GM21723 (cell line): ENCODE measurements around the gene CCDC141.
"Not testable (repeated sequence)": the region's sequence is repeated elsewhere in the genome, so short reads cannot be mapped to it uniquely, and the experiment has no call there.

Source experiments
- ATAC-seq: cut with Tn5 transposase; IDR thresholded peaks from one replicate; pipeline ENCODE4 v1.9.1; 2021; ENCODE audit warnings: mild to moderate bottlenecking, moderate library complexity; ENCODE audit not compliant: unreplicated experiment

CCDC141 gene

GRCh38 chr2:179045602-179046001, 4.3 kb downstream of the CCDC141 start:
- not testable (repeated sequence) for ATAC-seq

GRCh38 chr2:179044500-179044899, 5.4 kb downstream of the CCDC141 start:
- ATAC-seq, result no peak

DNA sequence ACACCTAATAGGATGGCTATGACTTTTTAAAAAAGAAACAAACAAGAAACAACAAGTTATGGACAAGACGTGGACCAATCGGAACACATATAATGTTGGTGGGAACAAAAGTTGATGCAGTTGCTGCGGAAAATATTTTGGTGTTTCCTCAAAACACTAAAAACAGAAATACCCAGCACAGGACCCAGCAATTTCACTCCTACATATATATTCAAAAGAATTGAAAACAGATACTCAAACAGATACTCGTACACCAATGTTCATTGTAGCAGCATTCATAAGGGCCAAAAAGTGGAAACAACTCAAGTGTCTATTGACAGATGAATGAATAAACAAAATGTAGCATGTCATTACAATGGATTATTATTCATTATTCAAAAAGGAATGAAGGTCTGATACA, 12.1 kb downstream of the CCDC141 start:
- ATAC-seq, result peak; percentile 64

DNA sequence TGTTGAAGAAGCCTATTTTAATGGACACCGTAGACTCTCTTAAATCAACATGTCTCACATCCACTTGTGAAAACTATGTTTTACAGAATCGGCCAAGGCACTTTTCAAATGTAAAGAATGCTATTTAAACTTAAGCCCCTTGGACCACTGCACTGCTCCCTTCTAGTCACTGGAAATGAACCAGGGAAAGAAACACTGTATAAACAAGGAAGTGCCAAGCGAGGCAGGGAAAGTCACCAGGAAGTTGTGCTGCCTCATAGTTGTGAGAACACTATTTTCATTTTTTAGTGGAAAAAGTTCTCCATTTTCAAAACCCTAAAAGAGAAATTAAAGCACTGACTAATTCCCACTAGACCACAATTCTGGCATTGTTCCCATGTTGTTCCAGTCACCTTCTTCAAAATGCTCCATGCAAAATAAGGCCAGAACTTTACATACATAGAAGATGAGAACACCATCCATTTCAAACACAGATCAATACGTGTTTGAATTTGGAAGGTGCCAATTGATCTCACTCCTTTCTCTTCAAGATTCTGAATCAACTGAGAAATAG, 13.5 kb downstream of the CCDC141 start:
- ATAC-seq, result no peak

DNA sequence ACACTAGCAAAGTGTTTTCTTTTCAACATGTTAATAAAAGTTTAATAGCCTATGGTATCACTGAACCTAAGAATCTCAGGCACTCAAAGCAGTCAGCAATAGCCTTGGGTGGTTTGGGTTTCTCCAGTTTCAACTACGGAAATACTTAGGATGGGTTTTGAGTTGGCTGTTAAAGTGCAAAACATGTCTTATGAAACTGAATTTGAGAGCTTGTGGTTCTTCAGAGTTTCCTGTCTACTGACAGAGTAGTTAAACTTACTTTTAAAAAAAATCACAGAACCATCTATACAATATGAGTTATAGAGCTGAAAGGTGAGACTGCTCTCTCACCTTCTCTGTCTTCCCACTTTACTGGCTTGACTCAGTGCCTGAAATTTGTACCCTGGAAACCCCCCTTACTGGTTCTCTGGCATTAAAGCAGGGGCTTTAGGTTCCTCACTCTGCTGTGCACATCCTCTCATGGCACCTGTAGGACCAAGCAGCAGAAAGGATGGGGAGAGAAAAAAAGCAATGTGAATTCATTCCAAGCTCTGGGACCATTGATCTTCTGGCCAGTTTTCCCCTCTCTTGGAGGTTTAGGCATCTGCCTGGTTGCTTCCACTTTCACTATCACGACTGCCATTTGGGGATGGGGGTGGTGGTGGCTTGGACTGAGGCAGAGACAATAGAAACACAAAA, 18.1 kb downstream of the CCDC141 start:
- ATAC-seq, result peak; percentile 99

DNA sequence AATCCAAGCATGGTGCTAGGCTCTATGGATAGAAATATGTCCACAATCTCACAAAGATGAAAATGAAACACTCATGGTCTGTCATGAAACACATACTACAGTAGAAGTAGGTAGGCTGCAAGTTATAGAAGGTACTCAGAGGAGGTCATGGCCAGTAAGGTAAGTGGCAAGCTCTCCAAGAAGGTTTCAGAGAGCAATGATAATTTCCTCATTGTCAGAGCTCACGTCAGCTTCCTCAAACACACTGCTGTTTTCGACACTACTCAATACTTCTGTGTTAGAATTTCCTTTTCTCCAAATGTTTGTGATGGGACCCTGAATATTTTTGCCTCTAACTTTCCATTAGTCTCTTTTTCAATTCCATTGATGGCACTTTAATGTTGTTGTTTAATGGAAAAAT, 25.5 kb downstream of the CCDC141 start:
- no peak for ATAC-seq

- no peak for ATAC-seq
Measured at GRCh38 chr2:179022685-179023084, 27.3 kb downstream of the CCDC141 start.

DNA sequence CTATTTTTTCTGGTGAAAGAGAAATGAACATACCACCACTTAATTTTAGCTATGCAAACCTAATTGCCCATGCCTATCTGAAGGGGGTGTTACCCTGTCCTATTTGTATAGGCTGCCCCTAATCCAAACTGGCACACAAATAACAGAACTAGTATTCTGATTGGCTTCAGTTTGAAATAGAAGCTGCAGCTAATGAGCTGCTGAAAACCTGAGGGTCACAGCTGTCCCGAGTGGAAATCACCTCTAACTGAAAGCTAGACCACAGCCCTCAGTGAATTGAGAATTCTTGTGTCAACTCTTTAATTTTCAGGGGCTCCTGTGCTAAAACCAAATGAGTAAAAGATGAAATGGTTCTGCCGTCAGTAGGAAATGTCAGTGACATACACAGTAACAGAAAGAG, 28.7 kb downstream of the CCDC141 start:
- peak; percentile 68 for ATAC-seq

DNA sequence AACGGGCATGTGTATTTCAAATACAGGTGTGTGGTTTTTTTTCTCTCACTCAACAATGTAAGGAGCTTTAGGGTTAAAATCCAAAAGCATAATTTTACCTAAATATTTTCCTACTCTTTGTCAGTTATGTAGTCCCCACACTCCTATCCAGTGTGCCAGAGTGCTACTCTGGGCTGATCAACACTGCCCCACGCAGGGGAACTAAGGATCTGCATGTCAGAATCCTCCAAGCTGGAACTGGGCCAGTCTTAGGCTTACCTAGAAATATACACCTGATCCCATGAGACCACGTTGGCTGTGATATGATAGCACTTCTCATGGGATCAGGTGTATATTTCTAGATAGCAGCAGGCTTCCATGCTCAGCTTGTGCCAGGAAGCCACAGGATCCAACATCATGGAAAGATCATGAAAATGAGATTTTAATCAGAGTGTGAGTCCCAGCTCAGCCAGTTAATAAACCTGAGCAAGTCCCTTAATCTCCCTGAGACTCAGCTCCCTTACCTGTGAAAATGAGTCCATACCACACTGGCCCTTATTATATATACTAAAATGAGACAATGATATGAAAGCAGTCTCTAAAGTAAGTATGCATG, 29.7 kb downstream of the CCDC141 start:
- peak; percentile 54 for ATAC-seq

GRCh38 chr2:179019260-179019659, 30.7 kb downstream of the CCDC141 start:
- ATAC-seq, result no peak

DNA sequence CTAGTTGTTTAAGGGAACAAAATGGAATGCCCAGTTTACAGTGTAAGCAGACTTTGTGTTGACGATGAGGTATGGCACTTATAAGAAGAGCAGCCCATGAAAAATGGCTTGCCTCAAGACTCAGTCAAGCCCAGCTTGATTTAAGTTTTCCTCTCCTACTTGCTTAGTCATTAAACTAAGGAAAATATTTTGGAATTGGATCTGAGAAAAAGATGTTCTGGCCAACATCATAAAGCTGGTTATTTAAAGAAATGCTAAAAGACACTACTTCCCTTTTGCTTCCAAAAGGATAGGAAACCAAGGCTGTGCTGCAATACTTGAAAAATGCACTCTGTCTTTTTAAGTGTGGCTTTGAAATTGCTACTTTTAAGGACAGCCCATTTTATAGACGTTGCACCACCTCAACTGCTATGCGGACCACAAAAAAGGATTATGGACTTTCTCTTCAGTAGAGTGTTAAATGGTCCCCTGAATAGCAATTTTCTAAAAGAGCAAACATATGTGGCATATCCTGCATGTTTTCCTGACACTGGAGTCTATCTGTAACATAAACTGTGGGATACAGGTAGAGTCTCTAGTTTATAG, 32.1 kb downstream of the CCDC141 start:
- no peak for ATAC-seq

- ATAC-seq, result not testable (repeated sequence)
Measured at GRCh38 chr2:179014189-179014588, 35.7 kb downstream of the CCDC141 start.

- ATAC-seq, result no peak
Measured at GRCh38 chr2:179005976-179006375, 44.0 kb downstream of the CCDC141 start.

GRCh38 chr2:178999476-178999875, 50.5 kb downstream of the CCDC141 start:
- no peak for ATAC-seq

GRCh38 chr2:178998539-178998938, 51.4 kb downstream of the CCDC141 start:
- peak; percentile 75 for ATAC-seq

GRCh38 chr2:178997477-178997876, 52.5 kb downstream of the CCDC141 start:
- no peak for ATAC-seq

DNA sequence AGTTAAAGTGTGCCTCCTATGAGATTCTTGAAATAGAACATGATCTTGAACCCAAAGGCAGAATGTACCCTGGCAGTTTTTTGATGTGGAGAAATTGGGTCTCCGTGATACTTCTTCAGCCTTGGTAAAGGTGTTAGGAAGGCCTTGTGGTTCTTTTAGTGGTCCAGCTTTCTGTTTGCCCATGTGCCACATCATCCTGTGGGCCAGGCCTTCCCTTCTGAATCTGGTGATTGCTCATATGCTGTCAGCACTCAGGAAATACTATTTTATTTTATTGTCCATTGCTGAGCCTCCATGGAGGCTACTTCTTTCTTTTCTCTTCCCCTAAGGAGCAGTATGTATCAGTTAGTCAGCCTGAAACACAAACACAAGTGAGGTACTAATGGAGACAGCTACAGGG, 52.9 kb downstream of the CCDC141 start:
- no peak for ATAC-seq

DNA sequence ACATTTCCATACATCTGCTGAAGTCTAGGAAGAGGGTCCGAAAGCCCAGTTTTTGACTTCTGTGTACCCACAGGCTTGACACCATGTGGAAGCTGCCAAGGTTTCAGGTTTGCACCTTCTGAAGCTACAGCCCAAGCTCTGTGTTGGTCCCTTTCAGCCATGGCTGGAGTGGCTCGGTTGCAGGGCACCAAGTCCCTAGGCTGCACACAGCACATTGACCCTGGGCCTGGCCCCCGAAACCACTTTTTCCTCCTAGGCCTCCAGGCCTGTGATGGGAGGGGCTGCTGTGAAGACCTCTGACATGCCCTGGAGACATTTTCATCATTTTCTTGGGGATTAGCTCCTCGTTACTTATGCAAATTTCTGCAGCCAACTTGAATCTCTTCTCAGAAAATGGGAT, 55.7 kb downstream of the CCDC141 start:
- ATAC-seq, result no peak

DNA sequence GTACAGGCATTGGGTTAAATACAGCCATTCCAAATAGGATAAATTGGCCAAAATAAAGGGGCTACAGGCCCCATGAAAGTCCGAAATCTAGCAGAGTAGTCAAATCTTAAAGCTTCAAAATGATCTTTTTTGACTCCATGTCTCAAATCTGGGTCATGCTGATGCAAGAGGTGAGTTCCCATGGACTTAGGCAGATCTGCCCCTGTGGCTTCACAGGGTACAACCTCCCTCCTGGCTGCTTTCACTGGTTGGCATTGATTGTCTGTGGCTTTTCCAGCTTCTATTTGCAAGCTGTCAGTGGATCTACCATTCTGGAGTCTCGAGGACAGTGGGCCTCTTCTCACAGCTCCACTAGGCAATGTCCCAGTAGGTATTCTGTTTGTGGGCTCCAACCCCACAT, 56.1 kb downstream of the CCDC141 start:
- no peak for ATAC-seq

GRCh38 chr2:178992719-178993118, 57.2 kb downstream of the CCDC141 start:
- ATAC-seq, result not testable (repeated sequence)

DNA sequence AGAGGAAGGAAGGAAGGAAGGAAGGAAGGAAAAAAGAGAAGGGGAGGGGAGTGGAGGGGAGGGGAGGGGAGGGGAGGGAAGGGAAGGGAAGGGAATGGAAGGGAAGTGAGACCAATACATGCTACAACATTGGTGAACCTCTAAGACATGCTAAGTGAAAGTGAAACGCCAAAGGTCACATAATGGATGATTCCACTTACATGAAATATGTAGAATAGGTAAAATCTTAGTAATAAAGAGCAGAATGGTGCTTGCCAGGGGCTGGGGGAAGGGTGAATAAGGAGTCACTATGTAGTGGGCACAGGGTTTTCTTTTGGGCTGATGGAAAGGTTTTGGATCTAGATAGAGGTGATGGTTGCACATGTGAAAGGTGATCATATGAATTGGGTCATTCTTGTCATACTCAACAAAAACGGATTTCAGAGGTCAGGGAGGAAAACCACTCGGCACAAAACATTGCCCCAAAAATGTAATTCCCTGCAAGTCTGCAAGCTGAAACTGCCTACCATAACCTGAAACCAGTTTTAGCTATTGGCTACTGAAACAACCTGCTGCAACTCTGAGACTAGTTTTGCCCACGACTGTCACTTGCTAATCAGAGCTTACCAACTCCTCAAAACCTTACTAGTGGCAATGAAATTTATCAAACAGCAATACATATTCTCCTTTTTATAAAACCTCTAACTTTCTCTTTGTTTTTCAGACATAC, 59.2 kb downstream of the CCDC141 start:
- peak; percentile 89 for ATAC-seq
